Prostate gland (tissue), 2 donors: Measurements from ENCODE around the gene ZNF71.

Experiments used
- CTCF ChIP-seq, 4 experiments: fragments of 200-600 bp in 2 of 4; fragments of 450-650 bp in 2 of 4; sonication (generic) in 2 of 4; IDR thresholded peaks; 1 replicate in 3 of 4; 2 replicates in 1 of 4; pipeline ENCODE4 v1.5.1; 2016 to 2019; ENCODE audit warnings: antibody characterized with exemption in 4 of 4, mild to moderate bottlenecking in 2 of 4, moderate library complexity in 2 of 4
- POLR2A ChIP-seq: fragments of 450-650 bp; IDR thresholded peaks from one replicate; pipeline ENCODE4 v1.6.1; 2016; ENCODE audit warnings: antibody characterized with exemption, mild to moderate bottlenecking
- POLR2AphosphoS5 ChIP-seq: sonication (generic); formaldehyde crosslinking; IDR thresholded peaks from one replicate; pipeline ENCODE4 v1.6.1; 2017; ENCODE audit warnings: antibody characterized with exemption

GRCh38 chr19:56619121-56619520, 24.0 kb downstream of the ZNF71 start:
- no peak for TF ChIP-seq CTCF (IDR thresholded peaks at IDR 0.05)
- no peak for TF ChIP-seq POLR2AphosphoS5
- no peak for TF ChIP-seq POLR2A
